Testis (tissue), 3 donors: ENCODE measurements around the gene IDUA. TPM values are rescaled to one million over a fixed set of nuclear protein-coding genes. Genes with fewer than 3 reads are reported as not detected.

Source experiments
- DNase-seq: peaks from one replicate; pipeline ENCODE4 v3.0.0-alpha.2; 2019
- H3K27ac ChIP-seq, 2 donors: fragments of 200-600 bp; sonication (generic); one replicate each; pipeline ENCODE4 v1.5.1; 2019
- H3K27me3 ChIP-seq: fragments of 200-600 bp; sonication (generic); one replicate; pipeline ENCODE4 v1.5.1; 2019
- H3K36me3 ChIP-seq: fragments of 200-600 bp; sonication (generic); one replicate; pipeline ENCODE4 v1.5.1; 2017; ENCODE audit warnings: low read depth; ENCODE audit errors: missing control alignments
- H3K4me1 ChIP-seq: fragments of 200-600 bp; sonication (generic); one replicate; pipeline ENCODE4 v1.5.1; 2019
- H3K4me3 ChIP-seq, 2 donors: fragments of 200-600 bp; sonication (generic); one replicate each; pipeline ENCODE4 v1.5.1; 2017 to 2019
- H3K9me3 ChIP-seq: fragments of 200-600 bp; sonication (generic); one replicate; pipeline ENCODE4 v1.5.1; 2017
- POLR2A ChIP-seq: fragments of 450-650 bp; IDR thresholded peaks from one replicate; pipeline ENCODE4 v1.6.1; 2017; ENCODE audit warnings: antibody characterized with exemption, mild to moderate bottlenecking, moderate library complexity
- WGBS, 2 donors: methylation state at CpG; one replicate each; pipeline ENCODE4 v1.1.5; 2018; 5-methylcytosine and 5-hydroxymethylcytosine counted together
- intact Hi-C: fragments of 100-400 bp; cut with DNase I; formaldehyde crosslinking; loops from one replicate; pipeline ENCODE4 v1.15.1; 2023; ENCODE audit warnings: low total_unique reads
- polyA plus RNA-seq: library from polyadenylated mRNA; stranded (reverse); fragments of 350-450 nt; fragmentation: Illumina TruSeq; extraction: RNeasy Lipid Tissue Mini Kit (QIAGEN cat#74804); gene quantifications from one replicate; pipeline ENCODE4 v1.2.3, GENCODE V29; 2014; ENCODE audit warnings: low read depth, low replicate concordance; ENCODE audit not compliant: insufficient read depth
- total RNA-seq, 2 donors: library from RNA; depleted of rRNA; stranded (reverse); fragments of >200 nt; gene quantifications; one replicate each; pipeline ENCODE4 v1.2.3, GENCODE V29; 2016
- TF ChIP-seq, protein P1 (sequence below), 3 experiments: fragments of 450-650 bp in 2 of 3; fragments of 200-600 bp in 1 of 3; sonication (generic) in 1 of 3; IDR thresholded peaks; one replicate each; pipeline ENCODE4 v1.5.1; 2016 to 2019; ENCODE audit warnings: antibody characterized with exemption in 3 of 3, mild to moderate bottlenecking in 2 of 3, moderate library complexity in 1 of 3

Gene IDUA
- total and polyA plus RNA-seq, 3 donors from 2014 or later = 8.9 to 39.4 (median 35.7) TPM

GRCh38 chr4:1026115-1026514, 39.3 kb downstream of the IDUA start:
- no peak overlapping the region for H3K4me3 ChIP-seq
- DNase-seq = no peak

DNA sequence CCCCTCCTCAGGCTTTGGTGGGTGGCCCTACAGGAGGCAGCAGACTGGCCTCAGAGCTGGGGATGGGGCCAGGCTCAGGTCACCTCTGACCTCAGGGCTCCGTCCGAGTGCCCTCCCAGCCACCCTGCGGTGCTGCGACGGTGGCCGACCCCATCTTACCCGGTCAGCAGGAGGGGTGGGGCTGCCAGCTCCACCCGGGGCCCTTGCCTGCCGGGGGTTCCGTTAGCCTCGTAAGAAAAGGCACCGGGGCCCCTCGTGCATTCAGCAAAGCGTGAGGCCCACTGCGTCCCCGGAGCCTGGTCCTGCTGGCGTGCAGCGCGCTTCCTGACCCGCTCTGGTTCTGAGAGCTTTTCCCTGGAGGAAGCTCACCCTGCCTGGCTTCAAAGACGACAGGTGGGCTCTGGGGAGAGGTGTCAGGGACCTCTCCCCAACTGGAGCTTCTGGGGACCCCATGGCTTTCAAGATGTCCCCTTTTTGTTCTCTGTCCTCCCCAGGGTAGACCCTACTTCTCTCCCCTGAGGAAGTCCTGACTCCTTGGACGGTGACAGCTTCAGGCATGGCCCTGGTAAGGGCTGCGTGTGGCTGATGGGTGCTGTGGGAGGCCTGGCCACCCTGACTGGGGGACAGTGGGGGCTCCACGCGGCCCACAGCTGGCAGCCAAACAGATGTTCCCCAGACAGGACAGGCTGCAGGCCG, 40.5 kb downstream of the IDUA start:
- 80 to 84% methylated on average over 5 to 25 of the region's 26 CpGs for WGBS, 2 donors
- no peaks in the 10 kb centered on the region for H3K27me3 ChIP-seq
- no peak overlapping the region for H3K4me3 ChIP-seq
- H3K36me3 ChIP-seq = no peaks in the 10 kb centered on the region
- DNase-seq = no peak
- H3K9me3 ChIP-seq = no peaks in the 10 kb centered on the region
- no peak overlapping the region for H3K27ac ChIP-seq
- H3K4me1 ChIP-seq = no peaks in the 10 kb centered on the region
- intact Hi-C loops = no loop called here
- no peak for TF ChIP-seq POLR2A
- TF ChIP-seq, protein P1, sequence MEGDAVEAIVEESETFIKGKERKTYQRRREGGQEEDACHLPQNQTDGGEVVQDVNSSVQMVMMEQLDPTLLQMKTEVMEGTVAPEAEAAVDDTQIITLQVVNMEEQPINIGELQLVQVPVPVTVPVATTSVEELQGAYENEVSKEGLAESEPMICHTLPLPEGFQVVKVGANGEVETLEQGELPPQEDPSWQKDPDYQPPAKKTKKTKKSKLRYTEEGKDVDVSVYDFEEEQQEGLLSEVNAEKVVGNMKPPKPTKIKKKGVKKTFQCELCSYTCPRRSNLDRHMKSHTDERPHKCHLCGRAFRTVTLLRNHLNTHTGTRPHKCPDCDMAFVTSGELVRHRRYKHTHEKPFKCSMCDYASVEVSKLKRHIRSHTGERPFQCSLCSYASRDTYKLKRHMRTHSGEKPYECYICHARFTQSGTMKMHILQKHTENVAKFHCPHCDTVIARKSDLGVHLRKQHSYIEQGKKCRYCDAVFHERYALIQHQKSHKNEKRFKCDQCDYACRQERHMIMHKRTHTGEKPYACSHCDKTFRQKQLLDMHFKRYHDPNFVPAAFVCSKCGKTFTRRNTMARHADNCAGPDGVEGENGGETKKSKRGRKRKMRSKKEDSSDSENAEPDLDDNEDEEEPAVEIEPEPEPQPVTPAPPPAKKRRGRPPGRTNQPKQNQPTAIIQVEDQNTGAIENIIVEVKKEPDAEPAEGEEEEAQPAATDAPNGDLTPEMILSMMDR (IDR thresholded peaks at IDR 0.05) = no peak

More at GRCh38 chr4:1026115-1026514, 39.3 kb downstream of the IDUA start:
- TF ChIP-seq POLR2A = no peak
- TF ChIP-seq, protein P1 (IDR thresholded peaks at IDR 0.05) = no peak
- H3K27ac ChIP-seq = no peak overlapping the region
- WGBS, 2 donors = 58 to 71% methylated on average over 17 of the region's 17 CpGs
- H3K36me3 ChIP-seq = no peaks in the 10 kb centered on the region
- H3K27me3 ChIP-seq = no peaks in the 10 kb centered on the region
- no peaks in the 10 kb centered on the region for H3K9me3 ChIP-seq
- intact Hi-C loops = no loop called here
- H3K4me1 ChIP-seq = no peaks in the 10 kb centered on the region

GRCh38 chr4:1027915-1028238, 41.0 kb downstream of the IDUA start:
- intact Hi-C loops = no loop called here
- DNase-seq = no peak
- H3K4me1 ChIP-seq = no peaks in the 10 kb centered on the region
- H3K9me3 ChIP-seq = no peaks in the 10 kb centered on the region
- no peak overlapping the region for H3K4me3 ChIP-seq
- H3K27ac ChIP-seq = no peak overlapping the region
- H3K27me3 ChIP-seq = no peaks in the 10 kb centered on the region
- WGBS, 2 donors = 75 to 85% methylated on average over 4 to 9 of the region's 9 CpGs
- no peak for TF ChIP-seq POLR2A
- H3K36me3 ChIP-seq = no peaks in the 10 kb centered on the region

DNA sequence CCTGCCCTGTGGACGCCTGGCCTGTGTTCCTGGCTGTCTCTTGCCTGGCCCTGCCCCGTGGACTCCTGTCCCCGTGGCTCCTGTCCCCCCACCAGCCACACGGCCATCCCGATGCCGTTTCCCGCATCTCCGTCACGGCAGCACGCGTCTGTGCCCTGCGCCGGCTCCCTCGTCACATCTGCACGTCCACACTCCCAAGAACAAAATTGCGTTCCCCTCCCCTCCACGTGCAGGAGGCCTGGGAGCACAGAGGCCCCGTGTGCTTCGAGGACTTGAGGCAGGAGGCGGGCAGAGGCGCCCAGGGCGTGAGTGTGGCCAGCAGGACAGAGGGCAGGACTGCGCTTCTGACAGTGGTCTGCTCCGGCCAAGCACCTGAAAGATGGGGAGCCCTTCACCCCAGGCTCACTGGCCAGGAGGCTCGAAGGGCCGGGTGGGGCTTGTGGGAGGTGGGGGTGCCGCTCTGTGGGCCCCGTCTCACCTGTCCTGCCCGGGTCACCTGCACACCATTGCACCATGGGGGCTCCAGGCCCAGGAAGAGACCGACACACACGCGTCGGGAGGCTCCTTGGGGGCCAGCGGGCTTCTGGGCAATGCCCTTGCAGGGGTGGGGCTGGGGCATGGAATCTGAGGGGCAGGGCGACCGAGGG, 41.9 kb downstream of the IDUA start:
- H3K4me3 ChIP-seq = no peak overlapping the region
- H3K27me3 ChIP-seq = no peaks in the 10 kb centered on the region
- no peak for DNase-seq
- H3K4me1 ChIP-seq = no peaks in the 10 kb centered on the region
- WGBS, 2 donors = 82 to 89% methylated on average over 22 to 34 of the region's 36 CpGs
- no peaks in the 10 kb centered on the region for H3K36me3 ChIP-seq
- intact Hi-C loops = no loop called here
- H3K27ac ChIP-seq = no peak overlapping the region
- no peaks in the 10 kb centered on the region for H3K9me3 ChIP-seq
- TF ChIP-seq, protein P1 (IDR thresholded peaks at IDR 0.05) = no peak
- no peak for TF ChIP-seq POLR2A

- H3K4me3 ChIP-seq = no peak overlapping the region
- intact Hi-C loops = no loop called here
- no peak for DNase-seq
- no peaks in the 10 kb centered on the region for H3K27me3 ChIP-seq
- no peak overlapping the region for H3K27ac ChIP-seq
- H3K4me1 ChIP-seq = peaks cover 5% of the 10 kb centered on the region
- no peak for TF ChIP-seq POLR2A
- TF ChIP-seq, protein P1 (IDR thresholded peaks at IDR 0.05) = no peak
- 53 to 64% methylated on average over 6 to 17 of the region's 17 CpGs for WGBS, 2 donors
- no peaks in the 10 kb centered on the region for H3K9me3 ChIP-seq
- H3K36me3 ChIP-seq = no peaks in the 10 kb centered on the region
These were observed 42.7 kb downstream of the IDUA start for GRCh38 chr4:1029529-1029928.
